ENCODE results near the gene RFX2.

Gene RFX2

DNA sequence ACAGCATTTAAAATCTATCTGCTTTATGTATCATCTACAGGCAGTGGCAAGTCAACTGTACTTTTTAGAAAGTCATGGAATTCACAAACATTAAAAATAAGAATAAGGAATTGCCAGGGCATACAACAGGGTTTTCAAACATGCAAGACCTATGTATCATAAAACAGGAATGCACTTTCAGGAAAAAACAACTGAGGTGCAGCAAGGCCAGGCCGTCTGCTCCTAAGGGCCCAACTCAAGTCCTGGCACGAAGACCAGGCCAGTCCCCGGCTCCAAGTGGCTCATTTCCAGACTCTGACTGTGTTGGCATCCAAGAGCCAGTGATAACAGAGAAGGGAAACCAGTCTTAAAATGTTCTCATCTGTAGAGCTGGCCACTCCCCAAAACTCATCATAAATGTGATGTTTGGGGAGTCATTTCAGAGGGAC lies 7.1 kb downstream of the RFX2 start:
- no peak for DNase-seq

DNA sequence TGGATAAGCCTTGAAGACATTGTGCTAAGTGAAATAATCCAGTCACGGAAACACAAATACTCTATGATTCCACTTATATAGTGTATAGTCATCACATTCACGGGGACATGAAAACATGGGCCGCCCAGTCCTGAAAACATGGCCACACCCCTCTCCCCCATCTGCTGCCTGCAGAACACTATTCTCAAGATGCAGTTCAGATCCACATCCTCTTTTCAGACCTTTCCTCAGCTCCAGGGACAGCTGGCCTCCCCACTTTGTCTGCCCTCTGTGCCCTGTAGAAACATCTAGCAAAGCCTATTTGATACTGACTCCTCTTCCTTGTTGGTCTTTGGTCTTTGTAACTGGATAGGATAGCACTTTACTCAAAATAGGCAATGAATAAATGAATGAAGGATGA lies 8.3 kb downstream of the RFX2 start:
- DNase-seq: no peak

DNA sequence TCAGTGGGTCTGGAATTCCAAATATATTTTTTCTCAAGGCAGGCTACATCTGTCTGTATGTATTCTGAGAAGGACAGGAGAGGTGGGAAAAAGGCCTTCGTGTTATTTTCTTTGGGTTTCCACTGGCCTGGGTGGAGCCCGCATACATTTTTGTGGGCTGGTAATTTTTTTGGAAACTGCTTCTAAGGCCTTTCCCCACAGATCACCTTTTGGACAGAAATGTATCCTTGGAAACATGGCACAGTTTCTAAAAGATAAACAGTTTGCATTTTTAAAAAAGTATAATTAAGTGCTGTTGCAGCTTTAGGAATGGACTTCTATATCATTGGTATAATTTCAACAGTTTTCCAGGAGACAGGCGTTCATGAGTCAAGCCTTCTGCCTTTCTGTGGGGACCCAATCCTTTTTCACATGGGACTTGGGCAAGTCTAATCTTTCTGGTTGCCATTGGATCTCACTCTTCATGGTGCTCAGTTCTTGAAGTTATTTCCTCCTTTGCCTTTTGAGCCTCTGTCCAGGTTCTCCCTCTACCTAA lies 8.9 kb downstream of the RFX2 start:
- DNase-seq: no peak

DNA sequence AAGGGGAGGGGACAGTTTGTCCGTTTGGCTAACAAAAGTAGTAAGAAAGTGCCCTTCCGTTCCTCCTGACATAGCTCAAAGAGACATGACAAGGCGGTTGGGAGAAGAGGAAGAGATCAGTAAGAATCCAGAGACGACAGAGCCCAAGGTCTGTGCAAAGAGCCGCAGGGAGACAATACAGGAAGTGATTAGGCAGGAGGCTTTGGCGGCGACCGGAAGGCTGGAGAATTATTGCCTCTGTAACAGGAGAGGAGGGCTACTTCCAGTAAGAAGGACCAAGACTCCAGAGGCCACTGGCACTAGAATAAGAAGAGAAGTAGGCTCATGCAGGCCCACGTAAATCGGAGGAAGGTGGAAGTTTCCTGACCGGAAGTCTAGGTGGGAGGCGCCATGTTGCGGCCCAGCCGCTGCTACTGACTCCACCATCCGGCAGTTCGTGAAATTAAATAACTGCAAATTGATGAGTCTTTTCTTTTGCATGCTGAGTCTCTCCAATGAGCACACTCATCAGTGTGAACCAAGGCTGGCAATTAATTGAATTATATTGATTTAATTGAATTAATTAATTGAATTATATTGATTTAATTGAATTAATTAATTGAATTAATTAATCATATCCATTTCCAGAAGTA lies 9.9 kb downstream of the RFX2 start:
- DNase-seq: no peak

DNA sequence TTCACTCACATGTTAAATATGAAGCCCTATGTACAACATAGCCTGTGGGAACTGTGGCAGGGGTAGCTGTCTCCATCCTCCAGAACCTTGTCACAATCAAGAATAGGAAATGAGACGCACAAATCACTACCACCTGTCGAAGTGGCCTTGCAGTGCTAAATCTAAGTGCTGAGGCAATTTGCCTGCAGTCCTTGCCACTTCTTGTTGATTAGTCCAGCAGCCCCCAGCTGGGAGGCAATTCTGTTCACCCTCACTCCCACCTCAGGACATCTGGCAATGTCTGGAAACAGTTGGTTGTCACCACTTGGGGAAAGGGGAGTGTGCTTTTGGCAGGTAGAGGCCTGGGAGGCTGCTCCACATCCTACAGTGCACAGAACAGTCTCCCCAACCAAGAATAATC lies 10.7 kb downstream of the RFX2 start:
- DNase-seq: no peak

DNA sequence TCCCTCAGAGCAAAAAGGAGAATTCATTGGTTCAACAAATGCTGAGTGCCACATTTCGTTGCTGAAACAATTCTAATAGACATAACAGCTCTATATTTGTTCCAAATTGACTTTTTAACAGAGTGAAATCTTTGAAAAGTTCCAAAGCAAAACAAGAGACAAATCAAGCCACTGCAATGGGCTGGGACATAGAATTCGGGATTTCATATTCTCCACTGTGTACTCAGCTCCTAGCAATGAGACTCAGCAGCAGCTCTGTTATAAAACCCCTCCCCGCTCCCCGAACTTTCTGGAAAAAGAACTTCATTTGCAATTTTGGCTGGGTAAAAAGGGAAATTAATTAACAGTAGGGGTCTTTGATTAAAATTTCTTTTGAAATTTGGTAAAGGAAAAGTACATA lies 11.3 kb downstream of the RFX2 start:
- DNase-seq: no peak

DNA sequence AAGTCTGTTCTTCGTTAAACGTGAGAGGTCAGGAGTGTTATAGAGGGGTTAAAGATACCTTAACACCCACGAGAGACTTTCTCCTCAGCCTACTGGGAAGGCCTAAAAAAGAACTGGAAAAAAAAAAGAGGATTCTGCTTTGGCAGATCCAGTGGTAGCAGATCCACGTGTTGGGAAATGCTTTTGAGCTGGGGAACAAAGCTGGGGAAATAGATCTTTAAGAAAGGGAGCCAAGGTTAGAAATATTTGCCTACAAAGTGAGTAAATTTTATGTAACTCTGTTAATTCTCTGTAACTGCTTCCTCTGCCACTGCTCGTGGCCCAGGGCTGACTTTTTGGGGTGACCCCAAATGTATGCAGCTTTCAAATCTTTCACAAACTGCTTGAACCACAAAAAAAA lies 11.7 kb downstream of the RFX2 start:
- no peak for DNase-seq

DNA sequence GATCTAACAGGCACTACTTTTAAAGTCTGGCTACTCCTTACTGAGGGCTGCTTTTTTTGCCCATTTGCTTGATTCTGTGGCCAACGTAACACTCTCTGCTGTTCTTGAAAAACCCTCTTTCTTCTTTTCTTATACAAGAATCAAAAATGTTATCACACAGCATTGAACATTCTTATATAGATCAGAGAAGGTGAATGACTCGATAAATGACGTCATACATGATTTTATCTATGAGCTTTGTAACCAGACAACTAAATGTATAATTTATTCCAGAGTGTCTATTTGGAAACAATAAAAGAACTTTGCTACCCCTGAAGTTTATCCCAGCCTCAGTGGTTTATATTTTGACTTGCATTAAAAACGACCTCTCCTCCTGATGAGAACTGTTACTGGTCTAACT lies 12.4 kb downstream of the RFX2 start:
- DNase-seq: no peak

DNA sequence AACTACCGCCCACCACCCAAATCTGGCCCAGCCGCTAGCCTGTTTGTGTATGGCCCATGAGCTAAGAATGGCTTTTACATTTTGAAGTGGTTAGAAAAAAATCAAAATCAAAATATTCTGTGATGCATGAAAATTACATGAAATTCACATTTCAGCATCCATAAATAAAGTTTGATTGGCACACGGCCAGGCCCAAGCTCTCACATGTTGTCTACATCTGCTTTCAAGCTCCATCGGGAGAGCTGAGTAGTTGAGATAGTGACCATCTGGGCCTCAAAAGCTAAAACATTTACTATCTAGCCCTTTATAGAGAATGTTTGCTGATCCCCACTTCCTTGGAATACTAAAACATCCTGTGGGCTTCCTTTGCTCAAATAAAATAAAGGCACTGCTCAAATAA lies 14.5 kb downstream of the RFX2 start:
- DNase-seq: no peak

DNA sequence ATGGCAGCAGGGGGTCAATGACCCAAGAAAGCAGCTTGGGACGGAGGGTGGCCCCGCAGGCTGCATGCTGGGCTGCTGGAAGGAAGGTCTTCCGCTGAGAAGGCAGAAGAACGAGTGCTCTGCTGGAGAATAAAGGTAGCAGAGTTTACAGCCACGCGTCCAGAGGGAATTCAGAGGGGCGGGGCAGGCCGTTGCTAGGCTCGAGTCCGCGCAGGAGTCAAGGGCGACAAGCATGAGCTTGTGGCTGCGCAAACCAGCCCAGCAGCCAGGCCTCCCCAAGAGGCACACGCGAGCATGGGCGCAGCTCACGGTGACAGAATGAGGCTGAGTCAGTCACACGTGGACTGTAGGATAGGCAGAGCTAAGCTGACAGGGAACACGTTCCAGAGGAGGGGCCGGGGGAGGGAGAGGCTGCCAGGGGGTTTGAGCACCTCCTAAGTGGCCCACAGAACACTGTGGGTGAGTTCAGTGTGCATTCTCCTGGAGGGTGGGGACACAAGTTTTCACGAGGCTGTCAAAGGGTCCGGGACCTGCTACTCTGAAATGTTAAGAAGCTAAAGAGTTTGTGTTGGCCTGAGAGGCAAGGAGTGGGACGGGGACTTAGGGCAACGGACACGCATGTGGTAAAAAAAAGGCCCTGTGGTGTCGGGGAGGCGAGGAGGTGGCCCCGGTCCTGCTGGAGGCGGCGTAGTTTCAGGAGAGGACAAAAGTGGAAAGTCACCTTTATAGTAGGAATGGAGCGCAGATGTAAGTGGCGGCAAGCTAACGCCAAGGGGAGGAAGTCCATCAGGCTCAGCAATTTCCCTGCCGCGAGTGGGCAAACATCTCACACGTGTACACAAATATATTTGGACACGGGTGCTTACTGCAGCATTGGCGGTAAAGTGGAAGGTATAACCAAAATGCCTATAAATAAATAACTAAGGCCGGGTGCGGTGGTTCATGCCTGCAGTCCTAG lies 17.7 kb downstream of the RFX2 start:
- peak; percentile 93 for DNase-seq

DNA sequence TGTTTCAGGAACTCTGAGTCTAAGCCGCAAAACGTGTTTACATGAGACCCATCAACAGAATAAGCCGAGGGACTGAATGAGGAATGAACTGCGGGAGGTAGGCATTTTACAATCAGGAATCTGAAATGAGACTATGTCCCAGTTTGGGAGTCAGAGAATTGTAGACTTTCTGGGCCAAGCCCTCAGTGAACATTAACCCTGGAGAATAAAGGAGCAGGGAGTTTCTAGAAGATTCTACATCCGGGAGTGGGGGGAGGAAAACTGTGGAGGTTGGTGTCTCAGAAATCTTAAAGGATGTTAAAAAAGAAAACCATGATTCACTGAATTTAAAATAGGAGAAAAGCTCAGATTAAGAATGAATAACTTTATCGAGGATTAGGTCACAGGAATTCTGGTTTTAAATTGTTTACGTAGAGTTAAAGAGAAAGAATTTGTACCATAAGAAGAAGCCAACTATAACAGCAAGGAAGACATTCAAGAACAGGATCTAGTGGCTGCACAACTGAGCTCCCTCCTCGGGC lies 18.5 kb downstream of the RFX2 start:
- DNase-seq: no peak

DNA sequence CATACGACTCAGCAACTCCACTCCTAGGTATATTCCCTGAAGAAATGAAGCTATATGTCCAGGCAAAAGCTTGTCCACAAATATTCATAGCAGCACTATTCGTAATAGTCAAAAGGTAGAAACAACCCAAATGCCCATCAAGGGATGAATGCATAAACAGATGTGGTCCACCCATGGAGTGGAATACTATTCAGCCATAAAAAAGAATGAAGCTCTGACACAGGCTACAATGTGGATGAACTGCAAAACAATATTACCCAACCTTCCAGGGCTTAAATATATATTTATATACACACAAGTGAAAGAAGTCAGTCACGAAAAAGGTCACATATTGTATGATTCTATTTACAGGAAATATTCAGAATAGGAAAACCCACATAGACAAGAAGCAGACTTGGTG lies 19.7 kb downstream of the RFX2 start:
- no peak for DNase-seq

DNA sequence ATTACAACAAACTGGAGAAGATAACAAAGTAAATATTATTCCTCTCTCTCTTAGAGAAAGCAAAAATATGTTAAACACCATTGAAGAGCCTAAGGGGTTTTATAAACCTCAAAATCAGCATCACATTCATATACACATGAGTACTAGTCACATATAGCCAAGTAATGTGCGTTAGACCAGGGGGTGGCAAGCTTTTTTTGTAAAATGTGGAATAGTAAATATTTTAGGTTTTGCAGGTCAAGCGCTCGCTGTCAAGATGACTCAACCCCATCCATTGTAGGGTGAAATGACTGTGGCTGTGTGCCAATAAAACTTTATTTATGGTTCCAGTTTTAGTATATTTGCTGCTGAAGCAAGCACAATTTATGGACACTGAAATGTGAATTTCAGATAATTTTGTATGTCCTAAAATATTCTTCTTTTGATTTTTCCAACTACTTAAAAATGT lies 21.7 kb downstream of the RFX2 start:
- no peak for DNase-seq

DNA sequence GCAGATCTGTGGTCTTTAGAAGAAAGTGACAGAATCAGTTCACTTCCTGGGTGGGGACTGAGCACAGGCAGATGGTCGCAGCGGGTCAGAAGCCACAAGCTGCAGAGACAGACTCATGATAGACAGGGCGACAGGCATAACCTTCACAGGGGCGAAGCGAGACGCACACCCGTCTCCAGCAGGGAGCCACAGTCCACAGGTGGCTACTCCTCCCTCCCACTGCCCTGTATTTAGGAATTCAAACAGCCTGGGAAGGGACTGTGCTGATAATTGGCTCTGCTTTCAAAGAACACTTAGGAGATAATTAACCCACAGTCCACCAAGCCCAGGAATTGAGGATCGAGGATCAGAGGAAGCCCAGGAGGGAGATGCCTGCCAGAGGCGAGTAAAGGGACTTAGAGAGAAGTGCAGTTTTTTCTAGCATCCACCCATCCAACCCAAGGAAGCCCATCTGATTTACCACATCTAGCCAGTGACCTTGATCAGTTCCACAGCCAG lies 23.2 kb downstream of the RFX2 start:
- peak; percentile 28 for DNase-seq

DNA sequence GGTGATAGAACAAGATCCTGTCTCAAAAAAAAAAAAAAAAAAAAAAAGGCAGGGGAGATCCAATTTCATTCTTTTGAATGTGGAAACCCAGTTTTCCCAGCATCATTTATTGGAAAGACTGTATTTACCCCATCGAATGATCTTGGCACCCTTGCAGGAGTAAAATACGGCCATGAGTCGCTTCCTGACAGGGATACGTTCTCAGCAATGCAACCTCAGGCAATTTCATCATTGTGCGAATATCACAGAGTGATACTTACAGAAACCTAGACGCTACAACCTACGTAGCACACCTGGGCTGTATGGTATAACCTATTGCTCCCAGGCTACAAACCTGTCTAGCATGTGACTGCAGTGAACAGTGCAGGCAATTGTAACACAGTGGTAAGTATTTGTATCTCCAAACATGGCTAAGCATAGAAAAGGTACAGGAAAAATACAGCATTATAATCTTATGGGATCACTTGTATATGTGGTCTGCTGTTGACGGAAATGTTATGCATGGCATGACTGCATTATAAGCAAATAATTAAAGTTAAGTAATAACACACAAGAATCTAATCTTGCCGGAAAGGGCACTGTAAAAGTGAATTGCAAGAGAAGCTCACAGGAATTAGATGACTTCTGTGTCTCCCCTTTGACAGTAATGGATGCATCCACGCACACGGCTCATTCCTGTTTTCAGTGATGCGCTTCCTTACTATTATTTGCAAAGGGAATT lies 24.1 kb downstream of the RFX2 start:
- DNase-seq: no peak

DNA sequence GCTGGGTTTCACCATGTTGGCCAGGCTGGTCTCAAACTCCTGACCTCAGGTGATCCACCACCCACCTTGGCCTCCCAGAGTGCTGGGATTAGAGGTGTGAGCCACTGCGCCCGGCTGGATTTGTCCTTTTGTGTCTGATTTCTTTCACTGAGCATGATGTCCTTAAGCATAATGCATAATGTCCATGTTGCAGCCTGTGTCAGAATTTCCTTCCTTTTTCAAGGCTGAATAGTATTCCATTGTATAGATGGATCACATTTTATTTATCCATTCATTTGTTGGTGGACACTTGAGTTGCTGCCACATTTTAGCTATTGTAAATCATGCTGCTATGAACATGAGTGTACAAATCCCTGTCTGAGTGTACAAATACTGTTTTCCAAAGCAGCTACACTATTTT lies 25.5 kb downstream of the RFX2 start:
- no peak for DNase-seq

DNA sequence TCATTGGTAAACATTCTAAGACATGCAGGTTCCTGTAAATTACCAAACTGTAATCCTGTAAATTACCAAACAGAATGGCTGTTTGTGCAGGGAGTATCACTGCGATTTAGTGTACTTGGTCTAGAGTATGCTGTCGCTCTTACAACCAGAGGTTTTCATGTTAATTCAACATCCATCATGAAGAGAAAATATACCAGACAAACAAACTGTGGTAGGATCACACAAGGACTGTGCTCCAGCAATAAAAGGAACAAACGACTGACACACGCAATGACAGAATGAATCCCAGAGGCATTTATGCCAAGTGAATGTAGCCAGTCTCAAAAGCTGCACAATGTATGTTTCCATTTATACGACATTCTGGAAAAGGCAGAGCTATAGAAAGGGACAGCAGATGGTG lies 31.2 kb downstream of the RFX2 start:
- no peak for DNase-seq

DNA sequence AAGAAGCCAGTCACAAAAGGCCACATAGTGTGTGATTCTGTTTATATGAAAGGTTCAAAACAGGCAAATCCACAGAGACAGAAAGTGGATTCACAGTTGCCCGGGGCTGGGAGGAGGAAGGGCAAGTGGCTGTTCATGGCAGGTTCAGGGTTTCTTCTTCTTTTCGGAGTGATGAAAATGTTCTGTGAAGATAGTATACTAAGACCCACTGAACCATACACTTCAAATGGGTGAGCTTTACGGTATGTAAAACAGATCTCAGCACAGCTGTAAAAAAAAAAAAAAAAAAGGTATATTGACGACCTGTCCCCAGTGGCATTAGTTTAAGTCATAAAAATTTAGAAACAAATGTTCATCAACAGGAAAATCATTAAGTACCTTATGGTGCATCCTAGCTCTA lies 32.2 kb downstream of the RFX2 start:
- no peak for DNase-seq

DNA sequence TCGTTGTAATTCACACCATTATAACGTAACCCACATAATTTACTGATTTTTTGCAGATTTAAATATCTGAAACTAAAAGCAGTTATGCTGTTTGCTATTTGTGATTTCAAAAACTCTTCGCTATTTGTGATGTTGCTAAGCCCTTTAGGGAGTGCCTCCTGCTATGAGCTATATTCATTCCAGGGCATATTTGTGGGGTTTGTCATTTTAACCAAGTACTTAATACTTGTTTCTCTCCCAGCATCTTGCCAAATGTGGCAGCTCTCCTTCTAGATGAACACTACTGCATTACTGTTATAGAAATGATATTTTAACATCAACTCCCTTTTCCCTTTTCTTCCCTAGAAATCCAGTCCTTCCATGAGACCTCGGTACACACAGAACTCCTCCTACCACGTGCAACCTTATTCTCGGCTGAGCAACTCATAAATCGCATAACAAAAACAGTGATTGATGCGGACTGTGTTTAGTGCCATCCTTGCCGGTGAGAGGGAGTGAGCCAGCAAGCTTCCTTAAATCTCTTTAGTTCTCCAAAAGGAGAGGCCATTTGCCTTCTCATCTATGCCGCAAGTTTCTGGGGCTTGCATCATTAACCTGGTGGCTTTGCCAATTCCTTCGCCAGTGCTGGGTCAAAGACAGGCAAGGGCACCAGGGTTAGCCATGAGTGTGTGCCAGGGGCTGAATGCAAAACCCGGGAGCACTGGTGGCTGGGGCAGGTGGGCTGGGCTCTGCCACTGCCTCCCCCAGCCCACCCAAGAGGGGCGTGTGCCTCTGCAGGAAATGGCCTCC lies 33.4 kb downstream of the RFX2 start:
- DNase-seq: no peak

DNA sequence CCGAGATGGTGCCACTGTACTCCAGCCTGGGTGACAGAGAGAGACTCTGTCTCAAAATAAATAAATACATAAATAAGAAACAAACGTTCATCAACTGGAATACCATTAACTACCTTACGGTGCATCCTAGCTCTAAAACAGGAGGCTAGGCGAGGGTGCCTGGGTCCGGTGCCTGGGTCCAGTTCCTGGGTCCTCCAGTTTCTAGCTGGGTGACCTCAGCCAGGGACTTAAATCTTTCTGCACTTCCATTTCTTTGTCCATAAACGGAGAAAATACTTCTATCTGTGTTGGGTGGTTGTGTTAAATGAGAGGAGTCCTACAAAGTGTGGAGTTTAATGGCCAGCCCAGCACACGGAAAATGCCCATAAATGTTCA lies 34.0 kb downstream of the RFX2 start:
- DNase-seq: no peak

DNA sequence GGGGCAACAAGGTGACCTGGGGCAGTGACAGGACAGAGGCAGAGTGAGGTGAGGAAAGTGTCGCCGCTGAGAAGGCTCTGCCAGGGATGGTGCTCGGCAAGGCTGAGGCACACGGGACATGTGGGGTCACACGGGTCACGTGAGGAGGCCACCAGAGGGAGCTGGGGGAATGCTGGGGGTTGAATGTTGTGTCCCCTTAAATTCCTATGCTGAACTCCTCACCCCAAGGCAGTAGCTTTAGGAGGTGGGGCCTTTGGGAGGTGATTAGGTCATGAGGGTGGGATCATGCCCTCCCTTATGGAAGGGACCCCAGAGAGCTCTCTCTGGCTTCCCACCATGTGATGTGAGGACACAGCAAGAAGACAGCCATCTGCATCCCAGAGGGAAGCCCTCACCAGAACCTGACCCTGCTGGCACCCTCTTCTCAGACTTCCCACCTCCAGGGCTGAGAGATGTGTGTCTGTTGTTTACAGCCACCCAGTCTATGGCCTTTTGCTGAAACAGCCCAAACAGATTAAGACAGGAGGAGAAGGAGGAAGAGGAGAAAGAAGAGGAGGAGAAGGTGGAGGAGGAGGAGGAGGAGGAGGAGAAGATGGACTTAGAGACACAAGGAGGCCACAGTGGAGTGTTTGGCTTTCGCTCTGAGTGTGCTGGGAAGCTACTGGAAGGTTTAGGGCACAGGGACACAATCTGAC lies 35.4 kb downstream of the RFX2 start:
- no peak for DNase-seq
